HepG2 (cell line): ENCODE data around the gene CEP164. TPM values are rescaled to one million over a fixed set of nuclear protein-coding genes. Genes with fewer than 3 reads are reported as not detected.

Experiments used
- FOXA3 ChIP-seq: IDR thresholded peaks from 2 replicates; pipeline ENCODE4 v1.6.1; 2016; ENCODE audit warnings: missing genetic modification reagents, missing compliant biosample characterization
- GPN1 ChIP-seq: sonication (generic); formaldehyde crosslinking; IDR thresholded peaks from 2 replicates; pipeline ENCODE4 v1.5.1; 2020; ENCODE audit warnings: missing genetic modification reagents, borderline replicate concordance
- IRF2 ChIP-seq: IDR thresholded peaks from 2 replicates; pipeline ENCODE4 v1.6.1; 2018; ENCODE audit warnings: missing genetic modification reagents, missing compliant biosample characterization
- KLF12 ChIP-seq: sonication (generic); formaldehyde crosslinking; IDR thresholded peaks from 2 replicates; pipeline ENCODE4 v1.4.0; 2020; ENCODE audit warnings: missing genetic modification reagents, borderline replicate concordance
- KLF15 ChIP-seq: sonication (generic); formaldehyde crosslinking; IDR thresholded peaks from 2 replicates; pipeline ENCODE4 v1.8.1; 2023; ENCODE audit warnings: borderline replicate concordance, mild to moderate bottlenecking, inconsistent platforms, missing genetic modification reagents, mixed read lengths
- MED8 ChIP-seq: sonication (generic); formaldehyde crosslinking; IDR thresholded peaks from 2 replicates; pipeline ENCODE4 v1.8.1; 2023; ENCODE audit warnings: mild to moderate bottlenecking, missing genetic modification reagents; ENCODE audit not compliant: insufficient replicate concordance
- NFIB ChIP-seq: sonication (generic); formaldehyde crosslinking; IDR thresholded peaks from 2 replicates; pipeline ENCODE4 v1.9.0; 2021; ENCODE audit warnings: missing genetic modification reagents, mild to moderate bottlenecking, borderline replicate concordance
- NKX3-1 ChIP-seq: sonication (generic); formaldehyde crosslinking; IDR thresholded peaks from 2 replicates; pipeline ENCODE4 v1.5.0; 2020; ENCODE audit warnings: missing genetic modification reagents
- POLR2G ChIP-seq: fragments of 200-400 bp; formaldehyde crosslinking; IDR thresholded peaks from 2 replicates; pipeline ENCODE4 v1.6.1; 2018; ENCODE audit warnings: mild to moderate bottlenecking, low read depth, low read length, moderate library complexity
- SMARCE1 ChIP-seq: fragments of 450-650 bp; IDR thresholded peaks from 2 replicates; pipeline ENCODE4 v1.6.1; 2017; ENCODE audit warnings: borderline replicate concordance
- SP4 ChIP-seq: sonication (generic); formaldehyde crosslinking; IDR thresholded peaks from 2 replicates; pipeline ENCODE4 v1.8.1; 2023; ENCODE audit warnings: mild to moderate bottlenecking, missing genetic modification reagents
- WIZ ChIP-seq: sonication (generic); formaldehyde crosslinking; IDR thresholded peaks from 2 replicates; pipeline ENCODE4 v1.5.1; 2020; ENCODE audit warnings: mild to moderate bottlenecking, missing genetic modification reagents
- ZFP62 ChIP-seq: sonication (generic); formaldehyde crosslinking; IDR thresholded peaks from 2 replicates; pipeline ENCODE4 v1.4.0; 2020; ENCODE audit warnings: missing genetic modification reagents
- ZNF143 ChIP-seq: sonication (generic); formaldehyde crosslinking; IDR thresholded peaks from 2 replicates; pipeline ENCODE4 v1.4.0; 2020; ENCODE audit warnings: missing genetic modification reagents
- ZNF225 ChIP-seq: sonication (generic); formaldehyde crosslinking; IDR thresholded peaks from 2 replicates; pipeline ENCODE4 v1.4.0; 2020; ENCODE audit warnings: mild to moderate bottlenecking, missing genetic modification reagents
- ZNF547 ChIP-seq: sonication (generic); formaldehyde crosslinking; IDR thresholded peaks from 2 replicates; pipeline ENCODE4 v1.5.1; 2020; ENCODE audit warnings: mild to moderate bottlenecking, missing genetic modification reagents
- ZNF629 ChIP-seq: sonication (generic); formaldehyde crosslinking; conservative IDR thresholded peaks from 2 replicates; pipeline ENCODE4 v1.5.0; 2020; ENCODE audit warnings: missing genetic modification reagents
- ZNF670 ChIP-seq: sonication (generic); formaldehyde crosslinking; IDR thresholded peaks from 2 replicates; pipeline ENCODE4 v1.8.0; 2022; ENCODE audit warnings: mild to moderate bottlenecking, missing genetic modification reagents, borderline replicate concordance
- ZNF816 ChIP-seq: sonication (generic); formaldehyde crosslinking; IDR thresholded peaks from 2 replicates; pipeline ENCODE4 v1.8.0; 2022; ENCODE audit warnings: missing genetic modification reagents, mild to moderate bottlenecking, borderline replicate concordance
- ZNF83 ChIP-seq: sonication (generic); formaldehyde crosslinking; IDR thresholded peaks from 2 replicates; pipeline ENCODE4 v1.4.0; 2020; ENCODE audit warnings: missing genetic modification reagents, mild to moderate bottlenecking, borderline replicate concordance
- polyA plus RNA-seq, 8 experiments: library from polyadenylated mRNA; depleted of rRNA in 3 of 8; stranded (reverse) in 7 of 8; unstranded in 1 of 8; fragments of >200 nt; fragmentation: Illumina TruSeq in 4 of 8; extraction: Trizol in 4 of 8; gene quantifications; 2 replicates each; pipeline versions ENCODE4 v1.2.1 to v1.2.3, GENCODE V29; 2011 to 2016; ENCODE audit warnings: low read depth in 4 of 8, missing spikeins in 1 of 8, mixed read lengths in 1 of 8; ENCODE audit not compliant: insufficient read depth in 1 of 8
- total RNA-seq, 5 experiments: library from RNA; depleted of rRNA; stranded (reverse); fragments of >200 nt; fragmentation: Illumina TruSeq; extraction: Trizol; gene quantifications; 2 replicates each; pipeline ENCODE4 v1.2.3, GENCODE V29; 2016; ENCODE audit warnings: low read depth in 1 of 5
- TF ChIP-seq, protein P1 (sequence below): sonication (generic); formaldehyde crosslinking; conservative IDR thresholded peaks from 2 replicates; pipeline ENCODE4 v1.4.0; 2020; ENCODE audit warnings: missing genetic modification reagents
- TF ChIP-seq, protein P2 (sequence below), 2 experiments: IDR thresholded peaks; 2 replicates each; pipeline ENCODE4 v1.6.1; 2011 to 2012; ENCODE audit warnings: low read length in 2 of 2, borderline replicate concordance in 1 of 2, low read depth in 1 of 2, mild to moderate bottlenecking in 1 of 2, moderate library complexity in 1 of 2
- TF ChIP-seq, protein P3 (sequence below): sonication (generic); formaldehyde crosslinking; IDR thresholded peaks from 2 replicates; pipeline ENCODE4 v1.8.0; 2022; ENCODE audit warnings: missing genetic modification reagents, mild to moderate bottlenecking, moderate library complexity, borderline replicate concordance

The CEP164 gene
- total and polyA plus RNA-seq, 2 of the 13 experiments (the other 11 are each of a cell fraction or from before 2014, with no cell fraction given) = 11.4 to 15.2 TPM

DNA sequence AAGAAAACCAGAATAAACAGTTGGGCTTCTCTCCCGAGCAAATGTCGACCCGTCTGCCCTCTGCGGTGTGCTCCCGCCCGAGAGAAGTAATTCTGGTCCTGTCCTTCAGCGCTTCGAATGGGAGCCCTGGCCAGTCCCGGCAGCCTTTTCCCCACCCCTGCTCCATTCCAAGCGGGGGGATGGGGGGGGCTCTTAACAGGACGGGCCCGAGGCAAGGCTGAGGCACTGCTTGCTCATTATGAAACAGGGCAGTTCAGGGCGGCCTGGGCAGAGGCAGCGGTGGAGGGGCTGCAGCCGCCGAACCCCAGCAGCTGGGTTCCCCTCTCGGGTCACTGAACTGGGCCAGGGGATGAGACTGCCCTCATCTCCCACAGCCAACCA is 27.4 kb upstream of the CEP164 start (continued):
- TF ChIP-seq, protein P1, sequence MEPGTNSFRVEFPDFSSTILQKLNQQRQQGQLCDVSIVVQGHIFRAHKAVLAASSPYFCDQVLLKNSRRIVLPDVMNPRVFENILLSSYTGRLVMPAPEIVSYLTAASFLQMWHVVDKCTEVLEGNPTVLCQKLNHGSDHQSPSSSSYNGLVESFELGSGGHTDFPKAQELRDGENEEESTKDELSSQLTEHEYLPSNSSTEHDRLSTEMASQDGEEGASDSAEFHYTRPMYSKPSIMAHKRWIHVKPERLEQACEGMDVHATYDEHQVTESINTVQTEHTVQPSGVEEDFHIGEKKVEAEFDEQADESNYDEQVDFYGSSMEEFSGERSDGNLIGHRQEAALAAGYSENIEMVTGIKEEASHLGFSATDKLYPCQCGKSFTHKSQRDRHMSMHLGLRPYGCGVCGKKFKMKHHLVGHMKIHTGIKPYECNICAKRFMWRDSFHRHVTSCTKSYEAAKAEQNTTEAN (CRISPR knock-in tag) = no peak
- TF ChIP-seq SMARCE1 (no peak), WIZ (CRISPR knock-in tag) (no peak), ZNF816 (CRISPR knock-in tag) (no peak), FOXA3 (CRISPR knock-in tag) (no peak), ZNF83 (CRISPR knock-in tag) (no peak), ZNF143 (no peak), KLF15 (CRISPR knock-in tag) (no peak), NFIB (no peak), ZFP62 (CRISPR knock-in tag) (no peak), ZNF547 (CRISPR knock-in tag) (no peak), POLR2G (peak; percentile 25; the same call in 1 of the 2 replicates), ZNF629 (no peak), GPN1 (CRISPR knock-in tag) (no peak), ZNF670 (CRISPR knock-in tag) (no peak), MED8 (no peak), IRF2 (no peak), SP4 (CRISPR knock-in tag) (no peak), ZNF225 (CRISPR knock-in tag) (no peak), NKX3-1 (CRISPR knock-in tag) (no peak), KLF12 (CRISPR knock-in tag) (no peak)
- TF ChIP-seq, protein P2, sequence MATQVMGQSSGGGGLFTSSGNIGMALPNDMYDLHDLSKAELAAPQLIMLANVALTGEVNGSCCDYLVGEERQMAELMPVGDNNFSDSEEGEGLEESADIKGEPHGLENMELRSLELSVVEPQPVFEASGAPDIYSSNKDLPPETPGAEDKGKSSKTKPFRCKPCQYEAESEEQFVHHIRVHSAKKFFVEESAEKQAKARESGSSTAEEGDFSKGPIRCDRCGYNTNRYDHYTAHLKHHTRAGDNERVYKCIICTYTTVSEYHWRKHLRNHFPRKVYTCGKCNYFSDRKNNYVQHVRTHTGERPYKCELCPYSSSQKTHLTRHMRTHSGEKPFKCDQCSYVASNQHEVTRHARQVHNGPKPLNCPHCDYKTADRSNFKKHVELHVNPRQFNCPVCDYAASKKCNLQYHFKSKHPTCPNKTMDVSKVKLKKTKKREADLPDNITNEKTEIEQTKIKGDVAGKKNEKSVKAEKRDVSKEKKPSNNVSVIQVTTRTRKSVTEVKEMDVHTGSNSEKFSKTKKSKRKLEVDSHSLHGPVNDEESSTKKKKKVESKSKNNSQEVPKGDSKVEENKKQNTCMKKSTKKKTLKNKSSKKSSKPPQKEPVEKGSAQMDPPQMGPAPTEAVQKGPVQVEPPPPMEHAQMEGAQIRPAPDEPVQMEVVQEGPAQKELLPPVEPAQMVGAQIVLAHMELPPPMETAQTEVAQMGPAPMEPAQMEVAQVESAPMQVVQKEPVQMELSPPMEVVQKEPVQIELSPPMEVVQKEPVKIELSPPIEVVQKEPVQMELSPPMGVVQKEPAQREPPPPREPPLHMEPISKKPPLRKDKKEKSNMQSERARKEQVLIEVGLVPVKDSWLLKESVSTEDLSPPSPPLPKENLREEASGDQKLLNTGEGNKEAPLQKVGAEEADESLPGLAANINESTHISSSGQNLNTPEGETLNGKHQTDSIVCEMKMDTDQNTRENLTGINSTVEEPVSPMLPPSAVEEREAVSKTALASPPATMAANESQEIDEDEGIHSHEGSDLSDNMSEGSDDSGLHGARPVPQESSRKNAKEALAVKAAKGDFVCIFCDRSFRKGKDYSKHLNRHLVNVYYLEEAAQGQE (IDR thresholded peaks at IDR 0.05; ENCODE audit: borderline replicate concordance in 1 of 2, low read depth in 1 of 2, low read length in 2 of 2) = no peak
- TF ChIP-seq, protein P3, sequence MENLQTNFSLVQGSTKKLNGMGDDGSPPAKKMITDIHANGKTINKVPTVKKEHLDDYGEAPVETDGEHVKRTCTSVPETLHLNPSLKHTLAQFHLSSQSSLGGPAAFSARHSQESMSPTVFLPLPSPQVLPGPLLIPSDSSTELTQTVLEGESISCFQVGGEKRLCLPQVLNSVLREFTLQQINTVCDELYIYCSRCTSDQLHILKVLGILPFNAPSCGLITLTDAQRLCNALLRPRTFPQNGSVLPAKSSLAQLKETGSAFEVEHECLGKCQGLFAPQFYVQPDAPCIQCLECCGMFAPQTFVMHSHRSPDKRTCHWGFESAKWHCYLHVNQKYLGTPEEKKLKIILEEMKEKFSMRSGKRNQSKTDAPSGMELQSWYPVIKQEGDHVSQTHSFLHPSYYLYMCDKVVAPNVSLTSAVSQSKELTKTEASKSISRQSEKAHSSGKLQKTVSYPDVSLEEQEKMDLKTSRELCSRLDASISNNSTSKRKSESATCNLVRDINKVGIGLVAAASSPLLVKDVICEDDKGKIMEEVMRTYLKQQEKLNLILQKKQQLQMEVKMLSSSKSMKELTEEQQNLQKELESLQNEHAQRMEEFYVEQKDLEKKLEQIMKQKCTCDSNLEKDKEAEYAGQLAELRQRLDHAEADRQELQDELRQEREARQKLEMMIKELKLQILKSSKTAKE = no peak
